Right forelimb (tissue), 1 donor: ENCODE measurements around the gene LPIN3.

Experiments used
- DNase-seq: peaks from one replicate; pipeline ENCODE4 v3.0.0-alpha.2; 2018

The LPIN3 gene

DNA sequence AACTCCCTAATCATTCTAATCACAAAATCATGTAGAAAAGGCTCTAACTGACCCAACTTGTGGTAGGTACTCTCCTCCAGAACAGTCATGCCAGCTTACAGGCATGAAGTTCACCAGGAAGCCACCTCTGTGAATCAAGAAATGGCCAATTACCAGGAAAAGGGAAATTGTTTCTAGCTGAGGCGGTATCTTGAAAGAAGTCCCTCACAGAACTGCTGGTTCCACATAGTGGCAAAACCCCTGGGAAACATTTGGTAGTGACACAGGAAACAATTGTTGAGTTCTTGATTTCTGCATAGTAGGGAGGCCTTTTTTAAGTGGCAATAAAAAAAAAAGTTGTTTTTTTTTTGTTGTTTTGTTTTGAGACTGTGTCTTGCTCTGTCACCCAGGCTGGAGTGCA is 19.6 kb upstream of the LPIN3 start:
- no peak for DNase-seq

DNA sequence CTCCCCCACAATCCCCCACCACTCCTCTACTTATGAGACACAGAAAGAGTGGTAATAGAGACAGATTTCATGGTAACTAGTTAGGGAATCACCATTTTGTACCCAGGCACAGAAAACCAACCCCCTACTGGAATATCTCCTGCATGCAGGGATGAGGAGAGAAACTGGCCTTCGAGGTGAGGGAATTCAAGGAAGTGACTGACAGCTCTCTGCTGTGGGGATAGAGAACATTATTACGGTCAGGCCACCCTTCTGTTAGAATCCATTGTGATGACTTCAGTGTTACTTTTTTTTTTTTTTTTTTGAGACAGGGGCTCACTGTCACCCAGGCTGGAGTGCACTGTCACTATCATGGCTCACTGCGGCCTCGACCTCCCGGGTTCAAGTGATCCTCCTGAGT is 13.4 kb upstream of the LPIN3 start:
- DNase-seq = no peak

DNA sequence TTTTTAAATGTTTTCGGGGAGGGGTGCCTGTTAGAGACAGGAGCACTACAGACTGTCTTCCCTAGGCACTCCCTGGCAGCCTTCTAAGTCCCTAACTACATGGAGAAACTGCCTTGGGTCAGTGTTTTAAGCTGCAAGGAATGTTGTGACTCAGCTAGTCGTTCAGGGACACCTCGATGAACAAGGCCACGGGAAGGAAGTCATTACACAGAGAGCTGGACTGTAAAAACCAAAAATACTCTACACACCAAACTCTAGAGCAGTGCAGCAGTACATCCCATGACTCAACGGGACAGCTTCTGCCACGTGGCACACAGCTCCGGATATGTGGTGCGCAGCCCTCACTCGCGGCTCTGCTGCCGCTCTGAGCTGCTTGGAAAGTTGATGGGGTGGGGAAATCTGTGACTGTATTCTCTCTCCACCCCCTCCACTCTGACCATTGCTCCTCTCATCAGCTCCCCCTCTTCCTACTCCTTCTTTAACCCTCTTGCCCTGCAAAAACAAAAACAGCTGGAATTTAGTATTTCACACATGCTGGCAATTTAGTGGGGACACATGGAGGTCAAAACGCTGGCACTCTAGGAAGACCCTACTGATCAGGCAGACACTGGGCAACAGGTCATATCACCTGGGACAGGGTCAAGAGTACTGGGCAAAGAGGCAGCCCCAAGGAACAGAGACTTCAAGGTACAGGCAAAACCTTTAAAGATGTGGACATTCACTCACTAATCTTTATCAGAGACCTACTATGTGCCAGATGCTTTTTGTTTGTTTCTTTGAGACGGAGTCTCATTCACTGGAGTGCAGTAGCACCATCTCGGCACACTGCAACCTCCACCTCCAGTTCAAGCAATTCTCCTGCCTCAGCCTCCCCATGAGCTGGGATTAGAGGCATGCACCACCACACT is 10.9 kb upstream of the LPIN3 start:
- peak; percentile 70 for DNase-seq

DNA sequence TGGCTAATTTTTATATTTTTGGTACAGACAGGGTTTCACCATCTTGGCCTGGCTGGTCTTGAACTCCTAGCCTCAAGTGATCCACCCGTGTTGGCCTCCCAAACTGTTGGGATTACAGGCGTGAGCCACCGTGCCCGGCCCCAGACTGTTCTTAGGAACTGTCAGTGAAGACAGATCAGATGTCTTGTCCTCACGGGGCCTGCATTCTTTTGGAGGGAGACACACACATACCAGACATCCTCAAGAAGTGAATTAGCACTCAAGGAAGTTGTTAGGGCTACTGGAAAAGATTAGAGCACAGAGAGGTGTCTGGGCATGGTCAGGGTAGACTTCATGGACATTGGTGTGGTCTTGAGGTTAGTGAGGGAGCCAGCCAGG is 10.3 kb upstream of the LPIN3 start:
- no peak for DNase-seq

DNA sequence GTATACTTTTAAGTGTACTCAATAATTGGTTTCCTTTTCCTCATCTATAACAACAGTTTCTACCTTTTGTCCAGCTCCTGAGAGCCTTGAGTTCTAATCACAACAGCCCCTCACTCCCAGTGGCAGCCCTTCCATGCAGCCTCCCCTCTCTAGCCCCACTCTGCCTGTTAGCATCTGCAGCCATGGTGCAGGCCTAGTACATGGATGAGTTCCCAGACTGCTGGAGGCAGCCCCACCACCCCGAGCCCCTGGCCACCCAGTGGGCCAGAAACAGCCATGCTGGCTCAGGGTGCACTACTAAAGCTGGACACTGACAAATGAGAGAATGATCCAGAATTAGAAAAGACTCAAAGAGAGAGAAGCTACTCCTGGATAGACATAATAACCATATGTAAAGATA is 9.7 kb upstream of the LPIN3 start:
- no peak for DNase-seq

DNA sequence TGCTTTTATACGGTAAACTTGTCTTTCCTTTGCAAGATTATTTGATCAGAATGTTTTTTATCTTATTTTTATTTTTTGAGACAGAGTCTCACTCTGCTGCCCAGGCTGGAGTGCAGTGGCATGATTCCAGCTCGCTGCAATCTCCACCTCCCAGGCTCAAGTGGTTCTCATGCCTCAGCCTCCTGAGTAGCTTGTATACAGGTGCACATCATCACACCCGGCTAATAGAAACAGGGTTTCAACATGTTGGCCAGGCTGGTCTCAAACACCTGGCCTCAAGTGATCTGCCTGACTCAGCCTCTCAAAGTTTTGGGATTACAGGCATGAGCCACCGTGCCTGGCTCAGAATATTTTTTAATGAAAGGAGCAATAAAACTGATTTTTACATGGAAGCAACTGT is 8.9 kb upstream of the LPIN3 start:
- no peak for DNase-seq

DNA sequence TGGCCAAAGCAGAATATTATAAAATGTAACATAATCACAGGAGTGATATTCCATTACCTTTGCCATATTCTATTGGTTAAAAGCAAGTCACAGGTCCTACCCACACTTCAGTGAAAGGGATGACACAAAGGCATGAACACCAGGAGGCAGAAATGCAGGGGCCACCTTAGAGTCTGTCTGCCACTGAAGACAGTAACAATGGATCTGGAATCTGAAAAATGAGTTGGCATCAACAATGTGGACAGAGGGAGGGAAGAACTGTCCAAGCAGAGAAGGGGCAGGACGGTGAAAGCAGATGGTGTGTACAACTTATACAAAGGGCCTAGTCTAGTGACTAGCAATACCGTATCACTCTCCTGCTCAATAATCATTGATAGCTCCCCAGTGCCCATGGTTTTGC is 6.6 kb upstream of the LPIN3 start:
- DNase-seq = peak; percentile 20

DNA sequence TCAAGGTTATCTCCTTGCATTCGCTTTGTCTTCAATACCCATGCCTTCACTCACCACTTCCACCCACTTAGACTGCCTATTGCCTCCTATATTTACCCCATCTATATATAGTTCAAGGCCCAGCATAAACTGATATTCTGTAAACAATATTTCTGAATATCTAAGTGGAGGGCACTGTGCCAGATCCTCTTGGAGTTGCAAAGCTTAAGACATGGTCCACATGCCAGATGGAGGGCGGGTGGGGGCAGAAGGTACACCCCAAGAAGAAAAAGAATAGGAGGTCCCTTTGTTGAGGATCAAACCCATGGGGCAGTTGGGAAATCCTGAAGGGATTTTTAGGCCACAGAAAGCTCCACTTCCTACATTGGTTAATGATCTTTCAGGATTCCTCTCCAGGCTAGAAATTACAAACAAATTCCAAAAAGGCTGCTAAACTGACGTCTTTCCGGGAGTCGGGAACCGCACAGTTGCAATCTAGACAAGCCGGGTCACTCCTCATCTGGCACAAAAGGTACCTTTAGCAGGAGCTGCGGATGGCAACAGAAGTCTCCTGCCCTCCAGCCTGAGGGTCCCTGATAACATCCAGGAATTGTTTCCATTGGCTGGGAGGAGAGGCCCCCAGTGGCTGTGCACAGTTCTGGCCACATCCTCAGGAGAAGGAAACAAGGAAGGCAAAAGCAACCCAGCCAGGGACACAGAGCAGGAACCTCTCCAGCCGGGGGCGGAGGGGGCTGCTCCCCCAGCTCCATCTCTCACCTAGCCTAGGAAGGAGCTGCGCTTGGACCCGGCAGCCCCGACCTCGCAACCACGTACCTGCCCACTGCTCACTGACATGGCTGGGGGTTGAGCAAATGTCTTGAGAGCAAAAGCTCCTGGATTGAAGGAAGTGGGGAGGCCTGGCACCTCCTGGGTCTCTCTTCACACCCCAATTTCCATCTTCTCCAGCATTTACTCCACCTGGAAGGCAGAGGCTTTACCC is 5.9 kb upstream of the LPIN3 start:
- DNase-seq = no peak

DNA sequence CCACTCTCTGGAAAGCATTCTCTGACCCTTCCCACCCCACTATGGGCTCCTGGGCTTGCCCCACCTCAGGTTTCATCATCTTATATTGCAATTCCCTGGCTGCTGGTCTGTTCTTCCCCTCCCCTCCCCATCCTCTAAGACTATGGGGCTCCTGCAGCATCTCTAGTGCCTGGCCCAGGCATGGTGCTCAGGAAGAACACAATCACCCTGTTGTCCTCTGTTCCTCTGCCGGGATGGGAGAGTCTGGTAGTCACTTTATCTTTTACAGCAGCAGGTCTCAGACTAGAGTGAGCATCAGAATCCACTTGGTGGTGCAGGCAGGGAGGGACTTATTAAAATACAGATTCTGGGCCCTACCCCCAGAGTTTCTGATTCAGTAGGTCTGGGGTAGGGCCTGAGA is 5.0 kb upstream of the LPIN3 start:
- no peak for DNase-seq

DNA sequence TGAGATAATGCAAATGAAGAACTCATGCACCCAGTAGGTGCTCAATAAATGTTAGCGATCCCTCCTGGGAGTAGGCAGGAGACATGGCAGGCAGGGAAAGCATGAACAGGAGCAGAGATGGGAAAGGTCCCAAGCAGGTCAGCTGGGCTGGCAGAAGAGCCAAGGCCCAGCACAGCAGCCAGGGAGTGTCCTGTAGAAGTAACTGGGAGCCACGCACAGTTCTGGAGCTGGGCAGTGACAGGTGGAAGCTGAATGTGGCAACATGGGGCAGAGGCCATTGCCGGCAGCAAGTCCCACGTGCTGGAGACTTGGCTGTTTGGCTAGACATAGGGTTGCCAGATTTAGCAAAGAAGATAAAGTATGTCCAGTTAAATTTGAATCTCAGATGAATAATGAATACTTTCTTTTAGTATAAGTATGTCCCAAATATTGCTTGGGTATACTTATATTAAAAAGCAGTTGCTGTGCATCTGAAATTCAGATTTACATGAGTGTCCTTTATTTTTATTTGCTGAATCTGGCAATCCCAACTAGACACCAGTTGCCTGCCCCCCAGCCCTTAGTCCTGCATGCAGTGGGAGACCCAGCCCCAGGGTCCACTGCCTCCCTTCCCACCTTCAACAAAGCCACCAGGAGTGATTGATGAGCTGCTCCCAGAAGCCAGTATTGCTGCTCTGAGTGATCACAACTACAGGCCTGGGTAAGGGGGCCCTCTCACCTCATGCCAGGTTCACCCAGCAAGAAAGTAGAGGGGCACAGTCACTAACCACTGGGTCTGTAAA is 3.7 kb upstream of the LPIN3 start:
- DNase-seq = no peak

DNA sequence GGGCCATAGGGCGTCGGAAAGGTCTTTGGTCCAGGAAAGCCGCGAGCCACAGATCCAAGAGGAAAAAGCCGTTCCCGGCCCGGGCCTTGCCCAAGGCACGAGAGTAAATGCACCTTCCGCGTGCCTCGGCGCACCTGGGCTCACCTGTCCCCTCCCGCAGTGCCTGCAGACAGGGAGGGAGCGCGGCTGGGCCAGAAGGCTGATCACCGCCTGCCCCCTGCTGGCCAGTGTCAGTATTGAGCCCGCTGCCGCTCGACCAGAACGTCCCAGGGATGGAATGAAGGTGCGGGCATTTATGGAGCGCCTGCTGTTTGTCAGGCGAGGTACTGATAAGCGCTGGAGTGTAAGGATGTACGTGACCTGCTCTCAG is 679 bp upstream of the LPIN3 start:
- peak; percentile 84 for DNase-seq

DNA sequence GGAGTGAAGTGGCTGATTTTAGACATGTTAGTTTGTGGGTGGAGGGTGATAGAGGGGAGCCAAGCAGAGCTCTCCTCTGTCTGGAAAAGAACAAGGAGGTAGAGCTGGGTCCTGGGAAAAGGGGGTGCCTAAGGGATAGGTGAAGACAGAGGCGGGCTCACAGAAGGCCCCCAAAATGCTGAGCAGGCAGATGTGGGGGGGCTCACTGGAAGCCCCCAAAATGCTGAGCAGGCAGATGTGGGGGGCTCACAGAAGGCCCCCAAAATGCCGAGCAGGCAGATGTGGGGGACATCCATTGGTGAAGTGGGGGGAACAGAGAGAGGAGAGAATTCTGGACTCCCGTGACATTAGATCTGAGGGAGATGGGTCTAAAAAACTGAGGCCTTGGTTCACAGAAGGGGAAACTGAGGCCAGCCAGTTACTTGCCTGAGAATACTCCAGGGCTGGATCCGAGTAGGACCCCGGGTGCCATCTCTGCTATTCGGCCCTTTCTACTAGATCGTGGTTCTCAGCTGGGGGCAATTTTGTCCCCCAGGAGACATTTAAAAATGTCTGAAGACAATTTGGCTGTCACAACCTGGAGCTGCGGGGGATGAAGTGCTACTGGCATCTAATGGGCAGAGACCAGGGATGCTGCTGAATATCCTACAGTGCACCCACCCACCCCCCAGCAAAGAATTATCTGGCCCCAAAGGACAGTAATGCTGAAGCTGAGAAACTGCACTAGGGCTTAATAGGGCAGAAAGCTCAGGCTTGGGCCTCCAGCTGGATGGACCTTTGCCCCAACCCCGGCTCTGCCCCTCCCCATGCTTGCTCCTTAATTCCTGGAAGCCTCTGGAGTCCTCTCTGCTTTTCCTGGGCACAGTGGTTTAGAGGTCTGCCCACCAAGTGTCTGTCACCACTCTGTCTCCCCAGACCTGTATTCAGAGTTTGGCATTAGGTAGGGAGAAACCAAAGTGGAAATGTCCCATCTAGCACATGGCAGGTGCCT is 2.1 kb downstream of the LPIN3 start:
- DNase-seq = peak; percentile 13

DNA sequence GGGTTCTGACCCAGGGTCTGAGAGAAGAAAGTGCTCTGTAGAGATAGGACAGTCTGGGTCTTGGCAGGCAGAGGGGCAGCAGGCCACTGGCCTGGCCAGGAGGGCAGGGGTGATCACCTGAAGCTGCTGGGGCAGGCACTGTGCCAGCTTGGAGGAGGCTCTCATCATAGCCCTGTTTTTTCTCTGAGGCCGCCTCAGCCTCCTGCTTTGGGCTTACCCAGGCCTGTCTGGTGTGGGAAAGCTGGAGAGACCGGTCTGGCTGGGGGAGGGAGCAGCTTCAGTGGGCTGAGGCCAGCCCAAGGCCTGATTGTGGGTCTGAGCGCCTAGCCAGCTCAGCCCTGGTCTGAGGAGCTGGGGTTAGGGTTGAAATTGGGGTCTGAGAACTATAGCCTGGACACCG is 3.9 kb downstream of the LPIN3 start:
- no peak for DNase-seq

DNA sequence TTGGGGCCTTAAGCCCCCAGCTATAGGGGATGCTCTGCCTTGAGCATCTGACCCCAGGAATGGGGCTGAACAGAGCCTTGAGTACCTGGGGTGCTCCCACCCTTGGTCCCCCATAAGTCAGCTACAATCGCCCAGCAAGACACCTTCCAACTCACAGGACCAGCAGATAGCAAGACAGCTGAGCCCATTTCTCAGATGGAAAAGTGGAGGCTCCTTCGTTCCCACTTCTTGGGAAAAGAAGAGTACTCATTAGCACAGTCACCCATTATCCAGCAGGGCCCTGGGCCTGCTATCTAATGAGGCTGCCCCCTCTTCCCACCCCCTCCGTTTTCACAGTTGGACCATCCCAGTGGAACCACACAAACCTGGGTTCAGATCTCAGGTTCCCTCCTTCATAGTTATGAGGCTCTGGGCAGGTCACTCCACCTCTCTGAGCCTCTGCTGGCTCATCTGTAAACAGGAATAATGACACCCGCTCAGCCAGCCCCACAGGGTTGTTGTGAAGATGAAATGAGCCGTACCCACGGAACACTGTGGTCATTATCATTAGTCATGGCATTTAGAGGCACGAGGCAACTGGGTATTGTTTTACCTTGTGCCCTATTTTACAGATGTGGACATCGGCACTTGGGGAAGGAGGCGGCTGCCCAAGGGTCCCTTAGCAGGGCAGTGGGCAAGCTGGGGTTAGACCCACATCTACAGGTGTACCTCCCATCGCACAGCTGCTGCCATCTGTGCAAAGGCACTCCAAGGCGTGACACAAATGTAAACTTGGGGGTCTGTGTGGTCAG is 4.5 kb downstream of the LPIN3 start:
- no peak for DNase-seq

DNA sequence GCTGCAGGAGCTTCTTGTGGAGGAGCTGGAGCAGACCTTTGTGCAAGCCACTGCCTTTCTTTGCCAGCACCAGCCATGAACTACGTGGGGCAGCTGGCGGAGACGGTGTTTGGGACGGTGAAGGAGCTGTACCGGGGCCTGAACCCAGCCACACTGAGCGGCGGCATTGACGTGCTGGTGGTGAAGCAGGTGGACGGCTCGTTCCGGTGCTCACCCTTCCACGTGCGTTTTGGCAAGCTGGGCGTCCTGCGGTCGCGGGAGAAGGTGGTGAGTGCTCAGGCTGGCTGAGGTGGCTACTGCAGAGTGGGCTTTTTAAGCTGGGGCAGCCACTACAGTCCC is 5.1 kb downstream of the LPIN3 start:
- no peak for DNase-seq

DNA sequence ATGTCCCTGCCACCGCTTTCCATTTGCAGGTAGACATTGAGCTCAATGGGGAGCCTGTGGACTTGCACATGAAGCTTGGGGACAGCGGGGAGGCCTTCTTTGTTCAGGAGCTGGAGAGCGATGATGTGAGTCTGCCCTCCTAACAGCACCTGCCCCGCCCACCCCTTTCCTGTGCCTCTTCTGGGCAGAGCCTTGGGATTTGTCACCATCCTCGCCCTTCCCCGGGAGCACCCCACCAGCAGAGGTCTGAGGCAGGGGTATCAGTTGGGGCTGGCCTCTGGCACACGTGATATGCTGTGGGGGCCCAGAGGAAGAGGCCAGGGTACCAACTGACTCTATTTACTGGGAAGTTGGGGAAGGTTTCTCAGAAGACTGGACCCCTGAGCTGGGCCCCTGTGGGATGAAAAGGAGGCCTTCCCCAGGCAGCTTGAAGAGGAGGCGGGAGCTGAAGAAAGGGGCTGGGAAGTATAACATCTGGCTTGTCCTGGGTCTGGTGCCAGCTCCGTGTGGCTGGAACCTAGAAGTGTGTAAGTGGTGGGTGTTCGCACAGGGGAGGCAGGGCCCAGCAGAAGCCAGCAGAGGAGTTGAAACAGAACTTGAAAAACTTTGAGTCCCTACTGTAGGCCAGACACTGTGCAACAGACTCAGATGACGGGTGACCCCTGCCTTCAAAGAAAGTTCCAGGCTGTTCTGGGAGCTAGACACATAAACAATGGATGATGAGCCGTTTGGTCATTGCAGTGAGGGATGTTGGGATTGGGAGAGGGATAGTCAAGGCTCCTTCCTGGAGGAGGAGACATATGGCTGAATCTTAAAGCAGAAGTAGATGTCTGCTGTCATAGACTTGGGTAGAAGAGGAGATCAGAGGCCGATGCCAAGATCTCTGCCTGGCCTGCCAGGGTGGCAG is 7.2 kb downstream of the LPIN3 start:
- DNase-seq = no peak

DNA sequence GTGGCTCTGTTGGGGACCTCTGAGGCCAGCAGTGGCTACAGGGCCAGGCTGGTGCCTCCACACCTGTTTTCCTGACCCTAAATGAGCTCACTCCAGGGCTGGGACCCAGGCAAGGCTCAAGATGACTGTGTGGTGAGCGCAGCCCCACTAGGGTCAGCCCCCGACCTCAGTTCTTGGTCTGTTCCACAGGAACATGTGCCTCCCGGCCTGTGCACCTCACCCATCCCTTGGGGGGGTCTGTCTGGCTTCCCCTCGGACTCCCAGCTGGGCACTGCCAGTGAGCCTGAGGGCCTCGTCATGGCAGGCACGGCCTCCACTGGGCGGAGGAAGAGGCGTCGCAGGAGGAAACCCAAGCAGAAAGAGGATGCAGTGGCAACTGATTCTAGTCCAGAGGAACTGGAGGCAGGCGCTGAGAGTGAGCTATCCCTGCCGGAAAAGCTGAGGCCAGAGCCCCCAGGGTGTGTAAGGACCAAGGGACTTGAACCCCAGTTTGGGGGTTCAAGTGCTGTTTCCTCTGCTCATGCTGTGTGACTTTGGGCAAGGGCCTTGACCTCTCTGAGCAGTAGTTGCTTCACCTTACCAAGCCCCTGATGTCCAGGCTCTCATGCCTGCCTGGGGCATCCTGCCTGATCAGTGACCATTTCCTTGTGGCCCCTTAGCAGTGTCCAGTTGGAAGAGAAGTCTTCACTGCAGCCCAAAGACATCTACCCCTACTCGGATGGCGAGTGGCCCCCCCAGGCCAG is 8.0 kb downstream of the LPIN3 start:
- DNase-seq = no peak

DNA sequence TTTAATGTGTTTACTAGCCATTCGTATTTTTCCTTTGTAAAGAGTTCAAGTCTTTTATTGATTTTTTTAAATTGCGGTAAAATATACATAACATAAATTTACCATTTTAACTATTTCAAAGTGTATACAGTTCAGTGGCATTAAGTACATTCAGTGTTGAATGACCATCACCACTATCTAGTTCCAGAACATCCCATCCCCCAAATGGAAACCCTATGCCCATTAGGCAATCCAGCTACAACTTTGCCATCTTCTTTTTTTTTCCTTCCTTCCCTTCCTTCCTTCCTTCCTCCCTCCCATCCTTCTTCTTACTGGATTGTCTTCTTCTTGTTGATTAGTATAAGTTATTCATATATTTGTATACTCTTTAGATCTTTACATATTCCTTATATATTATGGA is 8.6 kb downstream of the LPIN3 start:
- DNase-seq = no peak

DNA sequence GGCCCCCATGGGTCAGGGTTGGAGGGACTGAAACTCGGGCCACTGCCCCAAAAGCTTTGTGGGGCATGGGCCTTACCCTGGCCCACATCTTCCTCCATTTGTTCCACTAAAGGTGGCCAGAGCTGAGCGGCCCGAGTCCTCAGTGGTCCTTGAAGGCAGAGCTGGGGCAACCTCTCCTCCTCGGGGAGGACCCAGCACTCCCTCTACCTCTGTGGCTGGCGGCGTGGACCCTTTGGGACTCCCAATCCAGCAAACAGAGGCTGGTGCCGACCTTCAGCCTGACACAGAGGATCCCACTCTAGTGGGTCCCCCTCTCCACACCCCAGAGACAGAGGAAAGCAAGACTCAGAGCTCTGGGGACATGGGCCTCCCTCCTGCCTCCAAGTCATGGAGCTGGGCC is 9.3 kb downstream of the LPIN3 start:
- no peak for DNase-seq
